Cerebellar nuclear complex (tissue), 1 donor: ENCODE results near the gene ELFN1.
A peak's percentile ranks its signal among the peaks of the same experiment; 100 is the strongest.
"Not testable (repeated sequence)": the region's sequence is repeated elsewhere in the genome, so short reads cannot be mapped to it uniquely, and the experiment has no call there.

ENCODE experiments used
- DNase-seq, 2 experiments: peaks; one replicate each; lab custom pipeline; 2025; lab: John Stamatoyannopoulos, UW

Gene ELFN1

GRCh38 chr7:1757601-1758000, 87.5 kb downstream of the ELFN1 start:
- DNase-seq = no peak

- no peak for DNase-seq
These were observed 88.2 kb downstream of the ELFN1 start for GRCh38 chr7:1758028-1758858.

DNA sequence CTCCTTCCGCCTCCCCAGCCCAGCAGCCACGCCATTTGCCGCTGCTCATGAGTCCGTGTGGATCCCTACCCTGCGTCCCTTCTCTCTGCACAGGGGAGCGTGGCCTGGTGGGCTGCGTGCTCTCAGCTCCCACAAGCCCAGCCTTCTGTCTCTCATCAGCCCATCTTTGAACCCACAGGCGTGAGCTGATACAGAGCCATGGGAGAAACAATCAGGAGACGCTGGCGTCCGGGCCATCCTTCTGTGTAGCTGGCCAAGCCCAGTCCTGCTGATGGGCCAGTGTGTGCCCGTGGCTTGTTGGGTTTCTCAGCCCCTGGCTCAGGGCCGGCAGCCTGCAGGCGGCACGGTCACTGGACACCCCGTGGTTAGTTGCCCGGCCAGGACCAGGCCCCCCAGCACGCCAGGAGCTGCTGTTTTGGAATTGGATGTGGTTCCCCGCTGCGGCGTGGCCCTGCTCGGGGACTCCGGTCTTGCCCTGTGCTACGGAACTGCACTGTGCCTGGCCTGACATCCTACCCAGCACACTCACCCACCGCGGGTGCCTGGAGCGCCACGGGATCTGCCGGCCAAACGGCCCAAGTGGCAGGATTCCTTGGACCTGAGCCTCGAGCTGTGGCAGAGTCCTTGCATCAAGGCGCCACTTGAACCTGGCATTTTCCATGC, 88.9 kb downstream of the ELFN1 start:
- DNase-seq = peak in 1 of 2 experiments; percentile 36

DNA sequence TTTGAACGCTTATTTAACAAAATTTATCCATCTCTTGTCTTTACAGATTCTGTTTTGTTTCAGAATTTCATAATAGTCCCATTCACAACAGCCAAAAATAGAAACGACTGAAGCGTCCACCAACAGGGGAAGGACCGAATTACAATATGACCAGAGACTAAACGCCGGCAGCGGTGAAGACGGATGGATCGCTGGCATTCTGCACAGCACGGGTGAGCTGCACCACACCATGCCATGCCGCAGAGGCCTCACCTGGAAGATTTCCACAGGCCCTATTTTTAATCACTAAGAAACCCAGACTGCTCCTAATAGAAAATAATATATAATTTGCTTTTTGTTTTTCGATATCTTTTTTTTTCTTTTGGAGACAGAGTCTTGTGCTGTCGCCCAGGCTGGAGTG, 91.0 kb downstream of the ELFN1 start:
- DNase-seq = no peak

DNA sequence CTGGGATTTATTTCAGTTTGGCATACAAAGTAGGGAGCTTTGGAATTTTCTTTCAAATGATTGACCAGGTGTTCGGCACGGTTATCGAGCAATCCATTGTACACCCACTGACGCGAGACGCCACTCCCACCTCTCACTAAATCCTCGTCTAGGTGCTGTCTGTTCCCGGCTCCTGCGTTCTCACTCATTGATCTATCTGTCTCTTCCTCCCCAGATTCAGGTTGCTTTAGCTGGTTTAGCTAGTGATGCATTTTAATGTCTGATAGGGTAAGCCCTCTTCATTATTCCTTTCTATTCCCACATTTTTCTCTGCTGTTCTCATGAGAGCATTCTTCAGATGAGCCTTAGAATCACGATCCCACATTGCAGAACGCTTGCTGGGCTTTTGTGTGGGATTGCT, 91.7 kb downstream of the ELFN1 start:
- no peak for DNase-seq

GRCh38 chr7:1762238-1762945, 92.3 kb downstream of the ELFN1 start:
- DNase-seq = no peak

DNA sequence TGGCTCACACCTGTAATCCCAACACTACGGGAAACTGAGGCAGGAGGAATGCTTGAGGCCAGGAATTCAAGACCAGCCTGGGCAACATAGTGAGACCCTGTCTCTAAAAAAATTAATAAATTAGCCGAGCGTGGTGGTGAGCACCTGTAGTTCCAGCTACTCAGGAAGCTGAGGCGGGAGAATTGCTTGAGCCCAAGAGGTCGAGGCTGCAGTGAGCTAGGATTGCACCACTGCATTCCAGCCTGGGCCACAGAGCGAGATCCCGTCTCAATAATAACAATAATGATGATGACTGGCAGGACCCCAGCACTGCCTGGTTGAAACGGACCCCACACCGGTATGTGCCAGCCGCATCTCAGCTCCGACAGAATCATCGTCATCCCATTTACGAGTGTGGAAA, 93.0 kb downstream of the ELFN1 start:
- DNase-seq = no peak

DNA sequence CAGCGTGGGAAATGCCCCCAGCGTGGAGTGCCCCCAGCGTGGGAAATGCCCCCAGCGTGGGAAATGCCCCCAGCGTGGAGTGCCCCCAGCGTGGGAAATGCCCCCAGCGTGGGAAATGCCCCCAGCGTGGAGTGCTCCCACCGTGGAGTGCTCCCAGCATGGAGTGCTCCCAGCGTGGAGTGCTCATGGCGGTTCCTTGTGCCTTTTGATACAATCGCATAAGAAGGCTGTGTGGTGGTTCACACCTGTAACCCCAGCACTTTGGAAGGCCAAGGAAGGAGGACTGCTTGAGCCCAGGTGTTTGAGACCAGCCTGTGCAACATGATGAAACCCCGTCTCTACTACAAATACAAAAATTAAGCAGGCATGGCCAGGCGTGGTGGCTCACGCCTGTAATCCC, 93.8 kb downstream of the ELFN1 start:
- not testable (repeated sequence) for DNase-seq

- DNase-seq = no peak
These were observed 95.3 kb downstream of the ELFN1 start for GRCh38 chr7:1765336-1765735.

DNA sequence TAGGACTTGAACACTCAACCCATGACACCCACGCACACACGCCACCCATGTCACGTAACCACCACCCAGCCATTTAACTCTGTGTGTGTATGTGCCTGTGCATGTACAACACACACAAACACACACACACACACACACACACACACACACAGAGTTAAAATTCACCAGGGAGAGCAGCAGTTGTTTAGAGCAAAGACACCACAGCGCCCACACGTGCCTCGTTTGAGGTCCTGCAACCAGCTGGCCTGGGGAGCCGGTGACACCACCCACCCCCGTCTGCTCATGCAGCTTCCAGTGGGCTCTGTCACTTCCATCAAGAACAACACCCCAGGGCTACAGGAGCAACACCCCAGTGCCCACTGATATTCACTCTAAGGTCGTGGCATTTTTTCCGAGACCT, 97.4 kb downstream of the ELFN1 start:
- DNase-seq = no peak

- no peak for DNase-seq
These were observed 98.8 kb downstream of the ELFN1 start for GRCh38 chr7:1768832-1769231.

DNA sequence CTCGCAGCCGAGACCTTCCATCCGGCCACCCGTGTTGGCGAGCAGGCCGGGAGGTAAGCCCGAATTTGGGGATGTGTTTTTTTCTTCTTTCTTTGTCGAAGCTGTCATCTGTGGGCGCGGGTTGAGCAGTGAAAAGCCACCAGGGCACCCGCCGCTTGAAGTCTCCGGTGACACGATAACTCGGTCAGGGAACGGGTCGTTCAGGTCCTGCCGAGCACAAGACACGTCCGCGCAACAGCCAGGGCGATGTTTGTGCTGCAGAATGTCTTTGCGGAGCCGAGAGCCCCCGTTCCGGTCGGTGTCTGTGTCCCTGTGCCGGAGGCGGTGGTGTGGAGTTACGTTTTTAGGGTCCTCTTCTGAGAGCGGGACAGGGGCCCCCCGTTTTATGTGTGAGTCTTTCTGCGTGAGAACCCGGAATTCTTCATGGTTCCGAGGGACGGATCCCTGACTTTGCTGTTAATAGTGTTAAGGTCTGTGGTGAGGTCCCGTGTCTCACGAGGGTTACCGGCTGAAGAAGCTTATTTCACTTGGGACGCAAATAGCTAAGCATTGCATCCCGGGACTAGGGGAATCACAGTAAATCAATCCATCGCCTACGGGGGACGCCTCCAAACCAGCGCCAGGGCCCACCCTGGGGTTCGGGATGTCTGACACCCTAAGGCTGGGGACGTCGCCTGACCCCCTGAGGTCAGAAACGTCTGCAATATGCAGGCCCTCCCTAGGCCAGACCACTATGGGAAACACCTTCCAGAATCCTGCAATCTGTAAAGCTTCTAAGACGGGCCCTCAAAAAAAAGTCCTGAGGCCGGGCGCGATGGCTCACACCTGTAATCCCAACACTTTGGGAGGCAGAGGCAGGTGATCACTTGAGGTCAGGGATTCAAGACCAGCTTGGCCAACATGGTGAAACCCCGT, 99.5 kb downstream of the ELFN1 start:
- no peak for DNase-seq

GRCh38 chr7:1770331-1770730, 100.3 kb downstream of the ELFN1 start:
- no peak for DNase-seq

- no peak for DNase-seq
These were observed 105.3 kb downstream of the ELFN1 start for GRCh38 chr7:1775389-1775788.

GRCh38 chr7:1777122-1777521, 107.0 kb downstream of the ELFN1 start:
- no peak for DNase-seq

GRCh38 chr7:1779445-1779844, 109.4 kb downstream of the ELFN1 start:
- no peak for DNase-seq

DNA sequence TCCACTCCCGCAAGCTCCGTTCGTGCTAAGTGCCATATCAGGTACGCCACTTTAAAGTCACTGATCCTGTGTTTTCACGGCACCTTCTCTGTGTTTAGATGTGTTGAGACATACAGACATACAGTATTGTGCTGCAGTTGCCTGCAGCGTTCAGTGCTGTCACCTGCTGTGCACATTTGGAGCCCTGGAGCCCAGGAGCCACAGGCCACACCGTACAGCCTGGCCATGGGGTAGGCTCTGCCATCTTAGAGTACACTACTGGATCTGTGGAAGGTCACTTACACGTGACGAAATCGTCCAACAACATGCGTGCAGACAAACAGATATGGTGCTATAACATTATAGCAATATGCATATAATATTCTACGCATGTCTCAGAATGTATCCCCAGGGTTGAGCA, 111.3 kb downstream of the ELFN1 start:
- DNase-seq = no peak

- no peak for DNase-seq
These were observed 115.8 kb downstream of the ELFN1 start for GRCh38 chr7:1785839-1786238.

DNA sequence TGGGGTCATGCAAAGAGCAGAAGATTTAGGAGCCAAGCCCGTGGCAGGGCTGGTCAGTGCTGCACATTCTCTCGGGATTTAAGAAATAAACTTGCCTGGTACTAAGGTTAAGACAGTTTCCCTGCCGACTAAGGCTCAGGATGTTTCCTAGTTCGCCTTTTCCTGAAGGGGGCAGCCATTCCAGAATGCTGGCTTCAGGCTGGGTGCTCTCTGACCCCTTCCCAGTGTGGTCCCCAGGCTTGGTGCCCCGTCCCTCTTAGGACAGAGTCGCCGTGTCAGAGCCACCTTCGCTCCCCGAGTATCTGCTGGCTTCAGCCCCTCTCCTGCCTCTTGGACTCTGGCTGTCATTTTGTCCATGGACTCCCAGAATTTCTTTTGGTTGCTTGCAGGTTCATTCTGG, 117.2 kb downstream of the ELFN1 start:
- DNase-seq = no peak

DNA sequence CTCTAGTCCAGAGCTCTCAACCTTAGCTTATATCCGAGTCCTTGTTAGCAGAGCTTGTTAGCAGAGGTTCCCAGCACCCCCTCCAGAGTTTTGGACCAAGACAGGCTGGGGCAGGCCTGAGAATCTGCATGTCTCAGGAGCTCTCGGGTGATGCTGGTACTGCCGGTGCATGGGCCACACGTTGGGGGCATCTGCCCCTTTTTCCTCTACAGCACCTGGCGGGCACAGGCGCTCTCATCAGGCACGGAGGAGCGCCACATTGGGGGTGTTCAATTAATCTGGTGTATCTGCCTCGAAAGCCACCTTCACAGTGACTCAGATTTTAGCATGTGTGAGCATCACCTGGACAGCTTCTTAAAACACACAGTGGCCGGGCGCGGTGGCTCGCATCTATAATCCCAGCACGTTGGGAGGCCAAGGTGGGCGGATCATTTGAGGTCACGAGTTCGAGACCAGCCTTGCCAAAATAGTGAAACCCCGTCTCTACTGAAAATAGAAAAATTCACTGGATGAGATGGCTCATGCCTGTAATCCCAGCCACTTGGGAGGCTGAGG, 117.7 kb downstream of the ELFN1 start:
- DNase-seq = no peak

- DNase-seq = no peak
These were observed 124.9 kb downstream of the ELFN1 start for GRCh38 chr7:1794888-1795542.
